Dedifferentiated amniotic fluid mesenchymal stem cell (primary cell): ENCODE measurements around the gene RNF20.
"Not testable (repeated sequence)": the region's sequence is repeated elsewhere in the genome, so short reads cannot be mapped to it uniquely, and the experiment has no call there.

Experiments
- DNase-seq: peaks from one replicate; pipeline ENCODE4 v3.0.0-alpha.2; 2016; ENCODE audit errors: extremely low spot score

The RNF20 gene

GRCh38 chr9:101536938-101537337, 3.3 kb downstream of the RNF20 start:
- DNase-seq, result no peak

DNA sequence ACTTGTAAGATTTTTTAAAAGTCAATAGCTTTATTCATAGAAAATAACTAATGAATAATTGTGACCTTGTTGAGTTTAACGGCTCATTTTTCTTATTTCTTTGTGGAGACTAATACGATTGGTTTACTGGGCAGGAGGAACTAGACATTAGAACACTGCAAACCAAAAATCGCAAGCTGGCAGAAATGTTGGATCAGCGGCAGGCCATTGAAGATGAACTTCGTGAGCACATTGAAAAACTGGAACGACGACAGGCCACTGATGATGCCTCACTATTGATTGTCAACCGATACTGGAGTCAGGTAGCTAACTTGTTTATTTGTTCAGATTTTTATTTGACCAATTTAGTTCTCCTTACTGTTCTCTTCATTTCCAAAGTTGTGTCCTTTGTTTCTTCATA, 6.4 kb downstream of the RNF20 start:
- DNase-seq, result no peak

GRCh38 chr9:101543098-101543735, 9.6 kb downstream of the RNF20 start:
- no peak for DNase-seq

- DNase-seq, result not testable (repeated sequence)
These were observed 15.9 kb downstream of the RNF20 start for GRCh38 chr9:101549472-101550098.

GRCh38 chr9:101561740-101562139, 28.1 kb downstream of the RNF20 start:
- no peak for DNase-seq

DNA sequence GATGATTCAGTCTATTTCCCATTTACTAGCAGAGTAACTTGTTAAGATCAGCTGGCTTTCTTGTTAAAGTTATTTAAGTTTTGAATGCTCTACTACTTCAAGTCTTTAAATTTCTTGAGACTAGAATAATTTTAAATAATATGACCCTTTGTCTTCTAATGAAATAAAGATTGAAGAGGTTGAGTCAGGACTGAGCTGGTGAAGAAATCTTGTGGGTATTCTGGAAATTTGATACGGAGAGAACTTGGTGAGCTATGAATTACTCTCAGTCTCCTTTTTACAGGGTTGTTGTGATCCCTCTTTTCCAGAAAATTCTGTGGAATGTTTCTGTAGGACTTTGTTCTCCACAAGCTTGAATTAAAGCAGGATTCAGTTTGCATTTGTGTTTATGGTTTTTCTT, 29.3 kb downstream of the RNF20 start:
- no peak for DNase-seq

- DNase-seq, result no peak
These were observed 30.6 kb downstream of the RNF20 start for GRCh38 chr9:101564252-101564651.

DNA sequence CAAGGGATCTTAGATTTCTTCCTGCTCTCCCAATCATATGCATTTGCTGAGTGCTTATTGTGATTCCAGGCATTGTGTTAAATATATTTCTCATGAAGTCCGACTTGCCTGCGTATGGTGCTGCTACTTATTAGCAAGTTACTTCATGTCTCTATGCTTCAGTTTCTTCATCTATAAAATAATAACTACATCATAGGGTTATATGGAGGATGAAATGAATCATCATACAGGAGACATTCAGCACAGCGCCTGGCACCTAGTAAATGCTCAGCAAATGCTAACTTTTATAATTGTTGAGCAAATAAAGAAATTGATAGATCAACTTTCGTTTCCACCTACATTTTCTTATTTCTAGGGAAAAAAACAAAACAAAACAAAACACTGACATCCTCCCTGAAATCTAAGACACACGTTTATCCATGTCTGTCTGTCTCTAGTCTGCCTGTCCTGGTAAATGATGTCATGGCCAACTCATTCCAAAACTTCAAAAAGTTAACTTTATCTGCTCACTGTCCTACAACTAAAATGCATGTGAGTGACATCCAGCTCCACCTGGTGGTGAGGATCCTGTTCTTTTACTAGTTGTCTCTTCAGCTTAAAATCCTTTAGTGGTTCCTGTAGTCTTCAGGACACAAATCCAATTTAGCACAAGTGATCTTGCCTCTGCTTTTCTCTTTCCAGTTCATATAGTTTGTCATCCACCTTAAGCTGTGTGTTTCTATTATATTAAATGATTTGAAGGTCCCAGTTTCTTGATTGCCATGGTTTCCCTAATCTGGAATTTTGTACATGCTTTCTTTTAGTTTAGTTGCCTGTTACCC, 33.5 kb downstream of the RNF20 start:
- DNase-seq, result no peak

- no peak for DNase-seq
These were observed 34.2 kb downstream of the RNF20 start for GRCh38 chr9:101567725-101568350.

- no peak for DNase-seq
These were observed 36.3 kb downstream of the RNF20 start for GRCh38 chr9:101569741-101570501.

DNA sequence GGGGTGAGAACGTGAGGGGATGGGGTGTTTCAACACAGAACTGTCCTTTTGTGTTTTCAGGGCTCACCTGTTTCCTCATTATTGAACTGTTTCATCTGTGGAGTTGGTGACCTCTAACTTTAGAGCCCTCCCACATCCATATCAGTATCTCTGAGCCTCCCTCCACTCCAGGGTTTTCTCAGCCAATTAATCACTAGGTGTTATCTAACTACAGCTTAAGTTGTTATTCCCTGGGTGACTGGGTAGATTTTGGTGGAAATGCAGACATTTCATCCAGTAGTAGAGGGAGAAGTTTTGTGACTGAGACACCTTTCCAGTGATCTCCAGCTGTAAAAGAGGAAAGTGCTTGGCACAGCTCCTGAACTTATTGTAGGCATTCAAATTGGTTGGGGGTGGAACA, 37.5 kb downstream of the RNF20 start:
- DNase-seq, result no peak

GRCh38 chr9:101572316-101572715, 38.7 kb downstream of the RNF20 start:
- DNase-seq, result no peak

- no peak for DNase-seq
These were observed 41.2 kb downstream of the RNF20 start for GRCh38 chr9:101574731-101575333.

DNA sequence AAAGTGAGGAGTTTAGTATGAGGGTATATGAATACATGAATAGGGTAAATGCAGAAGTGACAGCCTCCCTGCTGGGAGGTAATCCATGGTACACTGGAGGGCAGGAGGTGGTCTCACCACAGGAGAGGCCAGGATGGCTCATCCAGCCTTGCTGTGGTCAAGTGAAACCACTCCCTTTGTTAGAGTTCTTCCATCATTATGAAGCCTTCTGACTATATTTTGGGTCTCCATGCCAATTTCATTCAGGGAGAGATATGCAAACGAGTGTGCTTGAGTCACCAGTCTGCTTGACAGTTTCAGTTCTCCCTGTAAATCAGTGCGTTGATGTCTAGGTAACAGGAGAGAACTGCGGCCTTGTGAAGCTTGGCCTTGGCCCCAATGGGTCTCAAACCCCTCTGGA, 44.7 kb downstream of the RNF20 start:
- no peak for DNase-seq

DNA sequence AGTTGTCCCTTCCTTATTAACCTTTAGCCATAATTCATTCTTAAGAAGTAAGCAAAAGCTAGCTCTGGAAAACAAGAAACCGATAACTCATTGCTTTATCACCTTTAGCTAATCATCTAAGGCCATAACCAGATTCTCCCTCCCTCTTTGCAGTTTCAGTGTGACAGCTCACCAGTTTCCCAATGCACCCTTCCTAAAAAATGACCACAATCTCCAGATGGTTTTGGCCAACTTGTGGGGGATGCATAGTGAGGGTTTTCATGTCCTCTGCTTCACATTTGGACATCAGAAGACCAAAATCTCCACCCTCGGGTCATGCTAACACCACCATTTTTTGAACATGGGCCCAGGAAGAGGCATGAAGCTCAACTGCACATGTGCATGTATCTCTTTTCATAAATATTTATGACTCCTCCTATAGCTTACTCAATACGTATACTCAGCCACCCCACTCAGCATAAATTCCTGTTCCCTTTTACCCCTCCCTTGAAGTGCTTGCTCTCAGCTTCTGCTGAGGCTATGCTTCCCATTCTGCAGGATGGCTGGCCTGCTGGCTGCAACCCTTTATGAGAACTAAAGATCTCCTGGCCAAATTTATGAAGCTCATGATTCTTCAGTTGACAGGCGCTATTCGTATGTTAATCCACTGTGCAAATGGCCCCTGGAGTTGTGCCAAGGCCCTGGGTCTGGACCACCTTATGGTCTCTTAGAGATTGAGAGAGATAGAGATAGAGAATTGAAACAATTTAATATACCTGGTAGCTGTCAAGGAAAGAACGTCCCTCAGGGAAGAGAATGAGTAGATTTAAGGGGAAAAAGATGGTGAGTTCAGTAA, 46.3 kb downstream of the RNF20 start:
- no peak for DNase-seq

DNA sequence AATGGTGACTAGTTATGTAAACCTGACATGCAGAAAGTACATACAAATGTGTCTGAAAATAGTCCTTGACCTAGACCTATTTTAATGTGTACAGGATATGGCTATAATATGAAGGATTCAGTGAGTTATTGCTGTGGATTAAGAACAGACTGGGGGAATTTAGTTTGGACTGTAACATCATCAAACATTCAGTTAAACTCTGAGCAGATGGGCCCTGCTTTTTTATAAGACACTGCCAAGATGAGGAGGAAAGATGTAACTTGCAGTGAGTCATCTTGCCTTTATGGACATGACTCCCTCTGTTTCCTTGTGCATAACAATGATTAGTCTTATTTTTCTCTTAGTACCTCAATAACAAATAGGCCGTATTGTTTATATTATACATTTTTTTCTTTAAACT, 48.9 kb downstream of the RNF20 start:
- DNase-seq, result peak; percentile 38

DNA sequence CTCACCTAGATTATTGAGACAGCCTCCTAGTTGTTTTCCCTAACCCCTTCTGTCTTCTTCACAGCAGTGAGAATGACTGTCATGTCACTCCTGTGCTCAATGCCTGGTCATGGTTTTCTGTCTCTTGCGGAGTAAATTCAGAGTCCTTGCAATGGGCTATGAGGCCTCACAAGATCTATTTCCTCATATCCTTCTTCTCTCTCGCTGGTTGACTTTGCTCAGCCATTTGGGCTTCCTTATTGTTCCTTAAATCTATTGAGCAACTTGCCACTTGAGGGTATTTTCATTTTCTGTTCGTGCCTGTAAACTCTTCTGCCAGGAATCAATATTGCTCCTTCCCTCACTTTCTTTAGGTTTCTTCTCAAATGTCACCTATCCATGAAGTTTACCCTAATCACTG, 52.1 kb downstream of the RNF20 start:
- no peak for DNase-seq

- no peak for DNase-seq
These were observed 53.0 kb downstream of the RNF20 start for GRCh38 chr9:101586651-101587050.

DNA sequence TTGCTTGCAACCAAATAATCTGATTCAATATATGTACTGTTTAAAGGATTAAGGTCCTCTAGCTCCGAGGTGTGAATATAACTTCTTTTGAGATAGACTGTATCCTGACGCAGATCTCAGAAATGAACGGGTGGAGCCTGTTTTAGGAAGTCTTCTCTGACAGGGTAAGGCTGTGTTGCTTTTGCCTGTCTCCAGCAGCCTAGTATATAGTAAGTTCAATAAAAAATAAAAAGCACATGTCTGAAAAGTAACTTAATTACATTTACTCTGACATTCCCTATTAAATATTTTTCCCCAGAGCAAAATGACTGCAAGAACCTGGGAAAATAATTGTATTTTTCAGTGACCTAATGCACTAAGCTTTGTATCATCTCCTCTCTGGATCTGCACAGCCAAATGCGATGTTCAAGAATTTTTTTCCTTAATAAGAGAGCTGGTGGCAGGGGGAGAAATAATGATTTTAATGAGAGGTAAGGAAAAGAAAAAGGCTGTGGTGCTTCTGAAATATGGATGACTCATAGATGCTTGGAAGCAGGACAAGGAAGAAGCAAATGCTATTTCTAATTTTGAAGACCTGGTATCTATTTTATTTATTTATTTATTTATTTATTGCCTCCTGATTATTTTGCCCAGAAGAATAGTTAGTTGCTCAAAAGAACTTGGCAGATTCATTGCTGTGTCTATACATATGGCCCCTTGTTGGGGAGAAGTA, 53.8 kb downstream of the RNF20 start:
- DNase-seq, result no peak

- DNase-seq, result not testable (repeated sequence)
These were observed 56.4 kb downstream of the RNF20 start for GRCh38 chr9:101590074-101590473.
